PC-3 (cell line): ENCODE measurements around the gene GRIN3A. TPM values are rescaled to one million over a fixed set of nuclear protein-coding genes. Genes with fewer than 3 reads are reported as not detected.

Source experiments
- ATAC-seq: fragments of 200-7000 bp; cut with Tn5 transposase; 2 replicates; pipeline ENCODE4 v1.9.1; 2020; ENCODE audit warnings: mild to moderate bottlenecking, moderate library complexity
- BruUV-seq: library from RNA; stranded (reverse); fragments of 400-500 nt; replicated peaks from 2 replicates; lab custom pipeline; 2021; lab: Mats Ljungman, UMichigan
- CTCF ChIA-PET: fragments of 300-600 bp; sonication (Branson Sonifier 250); formaldehyde crosslinking; loops from one replicate; lab custom pipeline; 2022; ENCODE audit warnings: antibody characterized with exemption; lab: Charles Lee
- POLR2A ChIA-PET: fragments of 300-600 bp; sonication (Branson Sonifier 250); formaldehyde crosslinking; loops from one replicate; lab custom pipeline; 2022; ENCODE audit warnings: antibody characterized with exemption; ENCODE audit not compliant: unreplicated experiment; lab: Charles Lee
- DNase-seq: peaks from one replicate; pipeline ENCODE4 v3.0.0-alpha.2; 2015
- H2AFZ ChIP-seq: fragments of 300-600 bp; sonication (generic); 2 replicates; pipeline ENCODE4 v1.6.0; 2016; ENCODE audit warnings: antibody characterized with exemption, low read length
- H3F3A ChIP-seq: fragments of 300-600 bp; sonication (generic); one replicate; pipeline ENCODE4 v1.6.0; 2017; ENCODE audit warnings: antibody characterized with exemption, low read length, control low read depth, mild to moderate bottlenecking; ENCODE audit not compliant: unreplicated experiment
- H3K27ac ChIP-seq: fragments of 300-600 bp; sonication (generic); 2 replicates; pipeline ENCODE4 v1.5.1; 2016; ENCODE audit warnings: mild to moderate bottlenecking, low read length
- H3K27me3 ChIP-seq: fragments of 300-600 bp; sonication (generic); 2 replicates; pipeline ENCODE4 v1.6.1; 2016; ENCODE audit warnings: low read length, mixed read lengths
- H3K36me3 ChIP-seq: fragments of 300-600 bp; sonication (generic); 2 replicates; pipeline ENCODE4 v1.6.1; 2016; ENCODE audit warnings: low read depth, mixed run types, low read length, mixed read lengths
- H3K4me1 ChIP-seq: fragments of 300-600 bp; sonication (generic); 2 replicates; pipeline ENCODE4 v1.5.1; 2016; ENCODE audit warnings: low read length; ENCODE audit not compliant: insufficient read depth
- H3K4me2 ChIP-seq: fragments of 300-600 bp; sonication (generic); 2 replicates; pipeline ENCODE4 v1.6.0; 2016; ENCODE audit warnings: low read length
- H3K4me3 ChIP-seq: fragments of 300-600 bp; sonication (generic); 2 replicates; pipeline ENCODE4 v1.5.1; 2016; ENCODE audit warnings: mild to moderate bottlenecking, low read length, mixed read lengths
- H3K79me2 ChIP-seq: fragments of 300-600 bp; sonication (generic); 2 replicates; pipeline ENCODE4 v1.6.1; 2017; ENCODE audit warnings: low read length, mixed read lengths
- H3K9ac ChIP-seq: fragments of 300-600 bp; sonication (generic); 2 replicates; pipeline ENCODE4 v1.6.0; 2016; ENCODE audit warnings: mild to moderate bottlenecking, low read length
- H3K9me2 ChIP-seq: fragments of 300-600 bp; sonication (generic); replicated peaks from 2 replicates; pipeline ENCODE4 v1.6.1; 2016; ENCODE audit warnings: mixed run types, low read length, mixed read lengths
- H3K9me3 ChIP-seq: fragments of 300-600 bp; sonication (generic); 2 replicates; pipeline ENCODE4 v1.6.1; 2016; ENCODE audit warnings: low read length, mixed read lengths
- H4K20me1 ChIP-seq: fragments of 300-600 bp; sonication (generic); 2 replicates; pipeline ENCODE4 v1.6.1; 2016; ENCODE audit warnings: low read length, mixed read lengths
- EZH2 ChIP-seq: fragments of 300-600 bp; sonication (generic); IDR thresholded peaks from one replicate; pipeline ENCODE4 v1.6.1; 2017; ENCODE audit warnings: antibody characterized with exemption, mild to moderate bottlenecking, low read length; ENCODE audit not compliant: unreplicated experiment
- EZH2phosphoT487 ChIP-seq: fragments of 300-600 bp; sonication (generic); IDR thresholded peaks from 2 replicates; pipeline ENCODE4 v1.6.1; 2018; ENCODE audit warnings: mild to moderate bottlenecking, antibody characterized with exemption, low read length, borderline replicate concordance
- intact Hi-C: fragments of 100-400 bp; cut with micrococcal nuclease; formaldehyde crosslinking; loops from 2 replicates; pipeline ENCODE4 v1.9.0; 2023
- total RNA-seq: library from RNA; depleted of rRNA; stranded (reverse); fragments of >200 nt; gene quantifications from 2 replicates; pipeline ENCODE4 v1.2.3, GENCODE V29; 2014
- TF ChIP-seq, protein P1 (sequence below): fragments of 300-600 bp; sonication (generic); conservative IDR thresholded peaks from 2 replicates; pipeline ENCODE4 v1.5.1; 2017; ENCODE audit warnings: antibody characterized with exemption, low read depth, mild to moderate bottlenecking, low read length

The GRIN3A gene
- total RNA-seq, 1 experiment from 2014 or later = not detected

DNA sequence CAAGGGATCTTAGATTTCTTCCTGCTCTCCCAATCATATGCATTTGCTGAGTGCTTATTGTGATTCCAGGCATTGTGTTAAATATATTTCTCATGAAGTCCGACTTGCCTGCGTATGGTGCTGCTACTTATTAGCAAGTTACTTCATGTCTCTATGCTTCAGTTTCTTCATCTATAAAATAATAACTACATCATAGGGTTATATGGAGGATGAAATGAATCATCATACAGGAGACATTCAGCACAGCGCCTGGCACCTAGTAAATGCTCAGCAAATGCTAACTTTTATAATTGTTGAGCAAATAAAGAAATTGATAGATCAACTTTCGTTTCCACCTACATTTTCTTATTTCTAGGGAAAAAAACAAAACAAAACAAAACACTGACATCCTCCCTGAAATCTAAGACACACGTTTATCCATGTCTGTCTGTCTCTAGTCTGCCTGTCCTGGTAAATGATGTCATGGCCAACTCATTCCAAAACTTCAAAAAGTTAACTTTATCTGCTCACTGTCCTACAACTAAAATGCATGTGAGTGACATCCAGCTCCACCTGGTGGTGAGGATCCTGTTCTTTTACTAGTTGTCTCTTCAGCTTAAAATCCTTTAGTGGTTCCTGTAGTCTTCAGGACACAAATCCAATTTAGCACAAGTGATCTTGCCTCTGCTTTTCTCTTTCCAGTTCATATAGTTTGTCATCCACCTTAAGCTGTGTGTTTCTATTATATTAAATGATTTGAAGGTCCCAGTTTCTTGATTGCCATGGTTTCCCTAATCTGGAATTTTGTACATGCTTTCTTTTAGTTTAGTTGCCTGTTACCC is 171.3 kb downstream of the GRIN3A start:
- intact Hi-C loops = loop anchor here (1.0 kb wide), 1 partner anchor 108 kb away; no protein-coding TSS in a partner anchor
- H3K9ac ChIP-seq = no peak overlapping the region
- no peak overlapping the region for H3K27ac ChIP-seq
- ATAC-seq (peak; percentile 50), DNase-seq (peak; percentile 59)
- H3K9me3 ChIP-seq = no peaks in the 10 kb centered on the region
- H3K4me2 ChIP-seq = no peak overlapping the region
- TF ChIP-seq EZH2phosphoT487 = no peak
- TF ChIP-seq, protein P1, sequence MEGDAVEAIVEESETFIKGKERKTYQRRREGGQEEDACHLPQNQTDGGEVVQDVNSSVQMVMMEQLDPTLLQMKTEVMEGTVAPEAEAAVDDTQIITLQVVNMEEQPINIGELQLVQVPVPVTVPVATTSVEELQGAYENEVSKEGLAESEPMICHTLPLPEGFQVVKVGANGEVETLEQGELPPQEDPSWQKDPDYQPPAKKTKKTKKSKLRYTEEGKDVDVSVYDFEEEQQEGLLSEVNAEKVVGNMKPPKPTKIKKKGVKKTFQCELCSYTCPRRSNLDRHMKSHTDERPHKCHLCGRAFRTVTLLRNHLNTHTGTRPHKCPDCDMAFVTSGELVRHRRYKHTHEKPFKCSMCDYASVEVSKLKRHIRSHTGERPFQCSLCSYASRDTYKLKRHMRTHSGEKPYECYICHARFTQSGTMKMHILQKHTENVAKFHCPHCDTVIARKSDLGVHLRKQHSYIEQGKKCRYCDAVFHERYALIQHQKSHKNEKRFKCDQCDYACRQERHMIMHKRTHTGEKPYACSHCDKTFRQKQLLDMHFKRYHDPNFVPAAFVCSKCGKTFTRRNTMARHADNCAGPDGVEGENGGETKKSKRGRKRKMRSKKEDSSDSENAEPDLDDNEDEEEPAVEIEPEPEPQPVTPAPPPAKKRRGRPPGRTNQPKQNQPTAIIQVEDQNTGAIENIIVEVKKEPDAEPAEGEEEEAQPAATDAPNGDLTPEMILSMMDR = peak; percentile 68
- BruUV-seq = no TSS peak
- no peak overlapping the region for H2AFZ ChIP-seq
- no peak overlapping the region for H3K4me3 ChIP-seq
- no peaks in the 10 kb centered on the region for H3K4me1 ChIP-seq
- no peaks in the 10 kb centered on the region for H3K9me2 ChIP-seq
- peaks cover 9% of the 10 kb centered on the region; the same call in 1 of the 2 replicates for H3K36me3 ChIP-seq
- CTCF ChIA-PET = interaction anchor here (0.7 to 1.0 kb wide), 2 partner anchors 34 to 118 kb away, joined by 3 to 4 read pairs; partner anchors contain the start of gene RNF20
- H4K20me1 ChIP-seq = 0 out of 2 replicates have a peak, but pooled peaks cover 4% of the 10 kb centered on the region
- POLR2A ChIA-PET = no interaction called here
- H3K79me2 ChIP-seq = no peaks in the 10 kb centered on the region
- H3K27me3 ChIP-seq = no peaks in the 10 kb centered on the region
- no peaks in the 10 kb centered on the region for H3F3A ChIP-seq

DNA sequence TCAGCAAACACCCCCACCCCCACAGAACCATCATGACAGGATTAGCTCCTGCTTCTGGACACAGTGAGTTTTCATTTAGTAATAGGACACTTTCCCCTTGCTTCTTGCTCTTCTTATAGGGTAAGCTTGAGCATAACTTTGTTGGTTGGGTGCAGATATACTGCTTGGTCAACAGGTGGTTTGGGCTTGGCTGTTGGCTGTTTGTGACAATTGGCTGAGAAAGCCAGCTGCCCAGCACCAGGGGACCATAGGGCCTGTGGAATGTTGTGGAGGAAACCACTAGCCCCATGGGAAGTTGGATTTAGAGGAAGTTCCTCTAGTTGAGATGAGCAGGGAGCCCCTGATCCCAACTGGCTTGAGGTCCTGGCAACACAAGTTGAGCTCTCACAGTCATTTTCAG is 174.2 kb downstream of the GRIN3A start:
- POLR2A ChIA-PET = no interaction called here
- Histone ChIP-seq H3K9me2 (no peaks in the 10 kb centered on the region), H3K9ac (no peak overlapping the region), H3K9me3 (no peaks in the 10 kb centered on the region), H3K27ac (no peak overlapping the region), H3K4me3 (no peak overlapping the region), H3K4me2 (no peak overlapping the region), H4K20me1 (0 out of 2 replicates have a peak, but pooled peaks cover 4% of the 10 kb centered on the region), H3K79me2 (no peaks in the 10 kb centered on the region), H3K4me1 (no peaks in the 10 kb centered on the region), H2AFZ (no peak overlapping the region), H3F3A (no peaks in the 10 kb centered on the region), H3K27me3 (no peaks in the 10 kb centered on the region), H3K36me3 (peaks cover 24% of the 10 kb centered on the region)
- intact Hi-C loops = no loop called here
- TF ChIP-seq EZH2phosphoT487 (no peak), EZH2 (no peak)
- TF ChIP-seq, protein P1 = no peak
- ATAC-seq (no peak), DNase-seq (no peak)
- CTCF ChIA-PET = no interaction called here
- no TSS peak for BruUV-seq

DNA sequence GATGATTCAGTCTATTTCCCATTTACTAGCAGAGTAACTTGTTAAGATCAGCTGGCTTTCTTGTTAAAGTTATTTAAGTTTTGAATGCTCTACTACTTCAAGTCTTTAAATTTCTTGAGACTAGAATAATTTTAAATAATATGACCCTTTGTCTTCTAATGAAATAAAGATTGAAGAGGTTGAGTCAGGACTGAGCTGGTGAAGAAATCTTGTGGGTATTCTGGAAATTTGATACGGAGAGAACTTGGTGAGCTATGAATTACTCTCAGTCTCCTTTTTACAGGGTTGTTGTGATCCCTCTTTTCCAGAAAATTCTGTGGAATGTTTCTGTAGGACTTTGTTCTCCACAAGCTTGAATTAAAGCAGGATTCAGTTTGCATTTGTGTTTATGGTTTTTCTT is 175.5 kb downstream of the GRIN3A start:
- CTCF ChIA-PET = interaction anchor here (0.6 kb wide), 1 partner anchor 1155 kb away, joined by 3 read pairs; no protein-coding TSS in a partner anchor
- TF ChIP-seq EZH2 (no peak), EZH2phosphoT487 (no peak)
- TF ChIP-seq, protein P1 = no peak
- intact Hi-C loops = no loop called here
- no peaks in the 10 kb centered on the region for H3K79me2 ChIP-seq
- H3K9me3 ChIP-seq = no peaks in the 10 kb centered on the region
- DNase-seq (no peak), ATAC-seq (no peak)
- no peak overlapping the region for H3K4me2 ChIP-seq
- H3K4me1 ChIP-seq = no peaks in the 10 kb centered on the region
- no peak overlapping the region for H2AFZ ChIP-seq
- H3K4me3 ChIP-seq = no peak overlapping the region
- H4K20me1 ChIP-seq = 0 out of 2 replicates have a peak, but pooled peaks cover 4% of the 10 kb centered on the region
- no peaks in the 10 kb centered on the region for H3K27me3 ChIP-seq
- H3K27ac ChIP-seq = no peak overlapping the region
- BruUV-seq = no TSS peak
- H3K9me2 ChIP-seq = no peaks in the 10 kb centered on the region
- H3K9ac ChIP-seq = no peak overlapping the region
- no peaks in the 10 kb centered on the region for H3F3A ChIP-seq
- peaks cover 24% of the 10 kb centered on the region for H3K36me3 ChIP-seq
- POLR2A ChIA-PET = no interaction called here
